ENCODE results near the gene IRAK1. TPM values are rescaled to one million over a fixed set of nuclear protein-coding genes. Genes with fewer than 3 reads are reported as not detected.
A peak's percentile ranks its signal among the peaks of the same experiment; 100 is the strongest.
"Not testable (repeated sequence)": the region's sequence is repeated elsewhere in the genome, so short reads cannot be mapped to it uniquely, and the experiment has no call there.

IRAK1 gene
- total RNA-seq, 6 experiments from 2014 or later = 103 to 133 (median 120) TPM

- Mint-ChIP-seq H3K4me1 (ENCODE audit: low read depth) (peaks cover 5% of the 10 kb centered on the region), H3K4me3 (no peak overlapping the region), H3K27ac (peak overlapping the region; percentile 75), H3K27me3 (ENCODE audit: insufficient read depth) (no peaks in the 10 kb centered on the region), H3K36me3 (ENCODE audit: low read depth) (peaks cover 6% of the 10 kb centered on the region; the same call in 1 of the 2 replicates), H3K9me3 (no peaks in the 10 kb centered on the region)
- peak; percentile 25 for DNase-seq
- no peak for TF ChIP-seq CTCF (IDR thresholded peaks at IDR 0.05)
Observed at GRCh38 chrX:154002215-154002719, 17.4 kb downstream of the IRAK1 start.

GRCh38 chrX:154000051-154000450 is 19.7 kb downstream of the IRAK1 start:
- peaks cover 5% of the 10 kb centered on the region for H3K4me1 Mint-ChIP-seq (ENCODE audit: low read depth)
- H3K36me3 Mint-ChIP-seq (ENCODE audit: low read depth) = no peaks in the 10 kb centered on the region; the same call in 1 of the 2 replicates
- no peak for DNase-seq
- H3K27ac Mint-ChIP-seq = no peak overlapping the region
- H3K27me3 Mint-ChIP-seq (ENCODE audit: insufficient read depth) = no peaks in the 10 kb centered on the region
- H3K4me3 Mint-ChIP-seq = peak overlapping the region; percentile 46; the same call in 1 of the 2 replicates
- TF ChIP-seq CTCF (IDR thresholded peaks at IDR 0.05) = no peak
- H3K9me3 Mint-ChIP-seq = no peaks in the 10 kb centered on the region

GRCh38 chrX:153999359-154000037 is 20.2 kb downstream of the IRAK1 start:
- Mint-ChIP-seq H3K36me3 (ENCODE audit: low read depth) (no peaks in the 10 kb centered on the region; the same call in 1 of the 2 replicates), H3K27me3 (ENCODE audit: insufficient read depth) (no peaks in the 10 kb centered on the region), H3K4me3 (peak overlapping the region; percentile 46; the same call in 1 of the 2 replicates), H3K9me3 (no peaks in the 10 kb centered on the region), H3K4me1 (ENCODE audit: low read depth) (peaks cover 5% of the 10 kb centered on the region), H3K27ac (no peak overlapping the region; the same call in 1 of the 2 replicates)
- no peak for DNase-seq
- no peak for TF ChIP-seq CTCF (IDR thresholded peaks at IDR 0.05)

- Mint-ChIP-seq H3K36me3 (ENCODE audit: low read depth) (no peaks in the 10 kb centered on the region), H3K27me3 (ENCODE audit: insufficient read depth) (peaks cover 2% of the 10 kb centered on the region), H3K4me3 (no peak overlapping the region), H3K9me3 (no peaks in the 10 kb centered on the region), H3K27ac (no peak overlapping the region), H3K4me1 (ENCODE audit: low read depth) (no peaks in the 10 kb centered on the region)
- TF ChIP-seq CTCF (IDR thresholded peaks at IDR 0.05) = no peak
- DNase-seq = no peak
Observed at GRCh38 chrX:153995504-153995903, 24.2 kb downstream of the IRAK1 start.

GRCh38 chrX:153994398-153994797 is 25.3 kb downstream of the IRAK1 start:
- not testable (repeated sequence) for H3K27me3 Mint-ChIP-seq (ENCODE audit: insufficient read depth); H3K36me3 Mint-ChIP-seq (ENCODE audit: low read depth); H3K9me3 Mint-ChIP-seq; DNase-seq; H3K4me1 Mint-ChIP-seq (ENCODE audit: low read depth); H3K27ac Mint-ChIP-seq; H3K4me3 Mint-ChIP-seq

- H3K9me3 Mint-ChIP-seq = no peaks in the 10 kb centered on the region
- DNase-seq = no peak
- H3K36me3 Mint-ChIP-seq (ENCODE audit: low read depth) = no peaks in the 10 kb centered on the region
- TF ChIP-seq CTCF (IDR thresholded peaks at IDR 0.05) = no peak
- H3K4me3 Mint-ChIP-seq = no peak overlapping the region
- peaks cover 2% of the 10 kb centered on the region for H3K27me3 Mint-ChIP-seq (ENCODE audit: insufficient read depth)
- no peaks in the 10 kb centered on the region for H3K4me1 Mint-ChIP-seq (ENCODE audit: low read depth)
- no peak overlapping the region for H3K27ac Mint-ChIP-seq
Observed at GRCh38 chrX:153993978-153994377, 25.7 kb downstream of the IRAK1 start.
